GM19455 (cell line): ENCODE measurements around the gene GPR89A.
"Not testable (repeated sequence)": the region's sequence is repeated elsewhere in the genome, so short reads cannot be mapped to it uniquely, and the experiment has no call there.

Source experiments
- ATAC-seq: cut with Tn5 transposase; IDR thresholded peaks from one replicate; pipeline ENCODE4 v1.9.1; 2021; ENCODE audit not compliant: unreplicated experiment

The GPR89A gene

DNA sequence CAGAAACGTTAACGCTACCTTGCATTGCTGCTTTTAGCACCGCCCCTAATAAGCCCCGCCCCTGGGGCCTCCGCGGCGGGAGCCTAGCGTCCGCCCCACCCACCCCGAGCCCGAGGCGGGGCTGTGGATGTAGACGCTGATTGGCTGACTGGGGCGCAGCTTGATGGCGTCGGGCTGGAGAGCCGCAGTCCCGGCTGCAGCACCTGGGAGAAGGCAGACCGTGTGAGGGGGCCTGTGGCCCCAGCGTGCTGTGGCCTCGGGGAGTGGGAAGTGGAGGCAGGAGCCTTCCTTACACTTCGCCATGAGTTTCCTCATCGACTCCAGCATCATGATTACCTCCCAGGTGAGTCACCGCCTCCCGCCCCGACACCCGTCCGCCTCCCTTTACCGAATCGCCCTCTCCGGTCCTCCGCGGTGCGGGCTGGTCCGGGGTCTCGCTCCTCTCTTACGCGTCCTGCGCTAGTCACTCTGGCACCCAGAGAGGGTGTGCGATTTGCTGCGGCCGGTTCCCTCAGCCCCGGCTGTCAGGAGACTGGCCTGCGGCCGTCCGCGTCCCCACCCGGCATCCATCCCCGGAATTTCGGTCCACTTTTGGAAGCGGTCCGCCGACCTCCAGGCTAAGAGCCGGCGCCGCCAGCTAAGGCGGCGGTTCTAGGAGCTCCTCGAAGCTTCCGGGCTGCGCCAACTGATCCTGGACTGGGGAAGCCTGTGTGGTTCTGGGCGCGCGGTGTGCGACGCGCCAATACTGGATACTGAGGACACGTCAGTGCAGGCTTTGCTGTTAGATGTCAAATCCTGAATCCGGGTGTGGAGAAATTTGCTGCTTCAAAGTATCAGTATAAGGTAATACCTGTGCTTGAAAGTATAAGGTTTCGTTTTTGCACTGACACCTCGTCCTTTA lies at the start of gene GPR89A:
Gene GPR89A (plus strand): TSS at position 156 of the 901 bp plus-strand sequence. CDS start 146 bp downstream, at position 302.
- peak; percentile 94 for ATAC-seq

DNA sequence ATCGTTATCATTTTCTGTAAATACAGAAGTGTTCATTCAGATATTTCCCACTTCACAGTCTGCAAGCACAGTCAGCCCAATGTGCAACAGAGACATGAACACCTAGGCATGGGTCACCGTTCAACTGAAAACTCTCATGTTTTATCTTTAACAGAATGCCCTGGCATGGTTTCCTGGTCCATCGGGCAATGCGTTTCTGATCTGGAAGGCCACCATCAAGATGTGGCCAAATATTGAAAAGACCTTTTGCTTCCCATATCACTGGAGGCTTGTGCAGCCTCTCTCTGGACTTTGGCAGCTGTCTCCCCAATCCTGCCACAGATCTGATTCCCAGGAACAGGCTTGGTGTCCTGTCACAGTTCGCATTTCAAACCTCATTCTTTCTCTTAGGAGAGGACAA lies 21.0 kb upstream of the GPR89A start:
- not testable (repeated sequence) for ATAC-seq

- not testable (repeated sequence) for ATAC-seq
Measured at GRCh38 chr1:145590806-145591205, 17.0 kb upstream of the GPR89A start.

DNA sequence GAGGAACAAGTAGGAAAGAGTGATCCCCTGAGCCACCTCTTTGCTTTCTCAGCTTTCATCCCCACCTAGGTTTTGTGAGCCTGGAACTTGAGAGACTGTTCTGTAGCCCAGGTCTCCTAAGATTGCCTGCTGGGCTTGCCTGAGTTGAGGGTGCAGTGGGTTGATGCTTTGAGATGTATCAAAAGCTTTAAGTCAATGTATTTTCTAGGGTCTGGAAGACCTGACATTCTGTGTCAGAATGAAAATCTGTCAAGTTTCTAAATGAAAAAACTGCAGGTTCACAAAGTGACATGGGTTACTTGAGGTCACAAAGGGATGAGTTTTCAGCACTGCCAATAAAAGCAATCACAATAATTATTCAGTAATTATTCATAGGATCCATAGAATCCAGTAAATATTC lies 15.4 kb upstream of the GPR89A start:
- not testable (repeated sequence) for ATAC-seq

DNA sequence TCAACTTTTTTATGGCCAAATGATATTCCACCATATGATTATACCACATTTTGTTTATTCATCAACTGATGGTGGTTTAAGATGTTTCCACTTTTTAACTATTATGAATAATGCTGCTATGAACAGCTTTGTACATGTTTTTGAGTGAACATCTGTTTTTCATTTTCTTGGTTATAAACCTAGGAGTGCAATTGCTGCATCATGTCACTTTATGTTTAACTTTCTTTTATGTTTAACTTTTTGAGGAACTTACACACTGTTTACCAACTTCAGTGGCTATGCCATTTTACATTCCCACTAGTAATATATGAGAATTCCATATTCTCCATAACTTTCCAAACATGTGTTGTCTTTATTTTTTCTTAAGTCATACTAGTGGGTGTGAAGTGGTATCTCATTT lies 12.4 kb upstream of the GPR89A start:
- ATAC-seq, result not testable (repeated sequence)

DNA sequence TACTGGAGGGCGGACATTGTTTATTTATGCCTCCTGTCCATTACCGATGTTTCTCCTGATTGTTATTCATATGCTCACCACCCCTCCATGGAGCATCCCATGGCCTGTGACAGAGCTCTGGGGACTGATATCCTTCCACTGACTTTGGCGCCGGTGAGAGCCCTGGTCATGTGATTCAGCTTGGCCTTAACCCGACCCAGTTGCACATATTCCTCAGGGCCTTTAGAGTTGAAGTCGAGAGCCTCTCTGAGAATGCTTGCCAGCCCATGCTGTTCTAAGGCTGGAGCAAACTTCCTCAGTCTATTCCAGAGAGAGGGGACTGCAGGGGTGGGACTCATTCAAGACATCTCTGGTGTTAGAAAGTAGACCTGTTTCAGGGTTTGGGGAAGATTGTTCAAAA lies 11.6 kb upstream of the GPR89A start:
- ATAC-seq, result not testable (repeated sequence)

- ATAC-seq, result not testable (repeated sequence)
Measured at GRCh38 chr1:145599426-145599825, 8.4 kb upstream of the GPR89A start.

GRCh38 chr1:145601593-145601992 lies 6.2 kb upstream of the GPR89A start:
- no peak for ATAC-seq

- not testable (repeated sequence) for ATAC-seq
Measured at GRCh38 chr1:145606840-145607239, 948 bp upstream of the GPR89A start.

GRCh38 chr1:145607289-145607688 lies 499 bp upstream of the GPR89A start:
- ATAC-seq, result not testable (repeated sequence)

GRCh38 chr1:145610744-145611143 lies 3.0 kb downstream of the GPR89A start:
- ATAC-seq, result not testable (repeated sequence)

GRCh38 chr1:145620073-145620472 lies 12.3 kb downstream of the GPR89A start:
- ATAC-seq, result not testable (repeated sequence)

DNA sequence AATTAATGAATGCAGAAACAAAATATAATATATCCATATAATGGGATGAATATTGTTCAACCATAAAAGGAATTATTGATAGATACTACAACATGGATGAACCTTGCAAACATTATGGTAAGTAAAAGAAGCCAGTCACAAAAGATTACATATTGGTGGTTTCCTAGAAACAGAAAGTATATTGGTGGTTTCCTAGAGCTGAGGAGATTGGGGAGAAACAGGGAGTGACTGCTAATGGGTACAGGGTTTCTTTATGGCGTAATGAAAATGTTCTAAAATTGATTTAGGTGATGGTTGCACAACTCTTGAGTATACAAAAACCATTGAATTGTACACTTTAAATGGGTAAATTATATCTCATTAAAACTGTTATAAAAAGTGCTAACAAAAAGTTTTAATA lies 14.4 kb downstream of the GPR89A start:
- ATAC-seq, result not testable (repeated sequence)

GRCh38 chr1:145636237-145636636 lies 28.4 kb downstream of the GPR89A start:
- not testable (repeated sequence) for ATAC-seq

GRCh38 chr1:145641886-145642285 lies 34.1 kb downstream of the GPR89A start:
- not testable (repeated sequence) for ATAC-seq

- ATAC-seq, result not testable (repeated sequence)
Measured at GRCh38 chr1:145643990-145644389, 36.2 kb downstream of the GPR89A start.

- not testable (repeated sequence) for ATAC-seq
Measured at GRCh38 chr1:145656245-145656943, 48.6 kb downstream of the GPR89A start.

DNA sequence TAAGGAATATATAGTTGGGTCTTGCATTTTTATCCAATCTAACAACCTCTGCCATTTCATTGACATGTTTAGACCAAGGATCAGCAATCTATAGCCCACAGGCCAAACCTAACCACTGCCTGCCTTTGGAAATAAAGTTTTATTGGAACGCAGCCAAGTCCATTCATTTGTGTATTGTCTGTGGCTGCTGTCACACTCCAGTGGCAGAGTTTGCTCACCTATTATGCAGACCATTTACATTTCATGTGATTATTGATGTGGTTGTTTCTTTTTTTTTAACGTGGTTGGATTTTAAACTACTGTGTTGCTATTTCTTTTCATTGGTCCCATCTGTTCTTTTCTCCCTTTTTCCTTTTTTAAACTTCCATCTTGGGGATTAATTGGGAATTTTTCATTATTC lies 54.7 kb downstream of the GPR89A start:
- not testable (repeated sequence) for ATAC-seq

GRCh38 chr1:145665015-145665414 lies 57.2 kb downstream of the GPR89A start:
- not testable (repeated sequence) for ATAC-seq

- ATAC-seq, result not testable (repeated sequence)
Measured at GRCh38 chr1:145670995-145671745, 63.4 kb downstream of the GPR89A start.

- ATAC-seq, result not testable (repeated sequence)
Measured at GRCh38 chr1:145673217-145673616, 65.4 kb downstream of the GPR89A start.
